ENCODE measurements around the gene HSPA9.

Gene HSPA9

GRCh38 chr5:138542956-138543729 is 32.1 kb downstream of the HSPA9 start, which contains the start of gene ETF1:
Gene ETF1, minus strand, starts transcription at chr5:138543236. Its CDS starts 318 bp downstream, at chr5:138542918.
- peak; percentile 100 for DNase-seq (ENCODE audit: low read depth)
- H3K4me3 ChIP-seq (ENCODE audit: low read depth, low read length), result peak within 1 kb of the TSS; percentile 99
- TF ChIP-seq, protein P1, sequence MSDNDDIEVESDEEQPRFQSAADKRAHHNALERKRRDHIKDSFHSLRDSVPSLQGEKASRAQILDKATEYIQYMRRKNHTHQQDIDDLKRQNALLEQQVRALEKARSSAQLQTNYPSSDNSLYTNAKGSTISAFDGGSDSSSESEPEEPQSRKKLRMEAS (IDR thresholded peaks at IDR 0.05; ENCODE audit: low read depth, low read length), result peak; percentile 78
- TF ChIP-seq POLR2A (IDR thresholded peaks at IDR 0.05; ENCODE audit: extremely low read depth, insufficient read length) (peak; percentile 66), MYC (IDR thresholded peaks at IDR 0.05; ENCODE audit: low read depth, low read length) (peak; percentile 63), CTCF (IDR thresholded peaks at IDR 0.05; ENCODE audit: low read depth, low read length) (no peak)

DNA sequence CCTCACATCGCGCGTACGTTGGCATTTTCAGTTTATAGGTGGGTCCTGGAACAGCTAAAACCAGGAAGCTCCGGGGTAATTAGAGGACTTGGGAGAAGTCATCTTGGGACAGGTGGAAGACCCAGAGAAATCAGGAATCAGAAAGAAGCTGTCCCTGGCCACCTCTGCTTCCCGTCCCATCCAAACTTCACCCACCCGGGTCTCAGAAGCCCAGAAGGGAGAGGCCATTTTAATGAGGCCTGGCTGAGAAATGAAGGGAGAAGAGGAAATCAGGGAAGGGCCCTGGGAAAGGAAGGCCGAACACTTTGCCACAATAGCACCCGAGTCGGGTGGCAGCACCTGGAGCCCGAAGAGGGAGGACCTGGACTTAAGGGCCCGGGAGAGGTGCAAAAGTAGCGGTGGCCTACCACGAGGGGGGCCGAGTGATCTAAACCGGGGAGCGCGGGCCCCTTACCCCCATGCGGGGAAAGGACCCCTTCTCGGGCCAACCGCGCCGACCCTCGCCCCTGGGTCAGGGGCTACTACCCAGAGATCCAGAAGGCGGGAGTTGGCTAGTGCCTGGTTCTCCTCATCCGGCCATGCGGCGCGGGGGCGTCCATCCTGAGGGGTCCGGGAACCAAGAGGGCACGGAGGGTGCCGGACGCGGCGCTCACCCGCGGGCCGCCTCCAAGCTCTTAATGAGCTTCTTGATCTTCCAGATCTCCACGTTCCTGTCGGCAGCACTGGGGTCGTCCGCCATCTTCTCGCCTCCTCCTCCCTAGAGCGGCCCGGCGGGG is 32.8 kb downstream of the HSPA9 start:
- TF ChIP-seq MYC (IDR thresholded peaks at IDR 0.05; ENCODE audit: low read depth, low read length) (peak; percentile 1; the same call in 1 of the 2 replicates), CTCF (IDR thresholded peaks at IDR 0.05; ENCODE audit: low read depth, low read length) (no peak)
- peak; percentile 43 for DNase-seq (ENCODE audit: low read depth)
- H3K4me3 ChIP-seq (ENCODE audit: low read depth, low read length), result peak overlapping the region; percentile 91

- DNase-seq (ENCODE audit: low read depth), result no peak
- TF ChIP-seq CTCF (IDR thresholded peaks at IDR 0.05; ENCODE audit: low read depth, low read length) (no peak), POLR2A (IDR thresholded peaks at IDR 0.05; ENCODE audit: extremely low read depth, insufficient read length) (no peak), MYC (IDR thresholded peaks at IDR 0.05; ENCODE audit: low read depth, low read length) (no peak)
- TF ChIP-seq, protein P1 (IDR thresholded peaks at IDR 0.05; ENCODE audit: low read depth, low read length), result no peak
- peak overlapping the region; percentile 91 for H3K4me3 ChIP-seq (ENCODE audit: low read depth, low read length)
These were observed 33.6 kb downstream of the HSPA9 start for GRCh38 chr5:138541511-138542179.

DNA sequence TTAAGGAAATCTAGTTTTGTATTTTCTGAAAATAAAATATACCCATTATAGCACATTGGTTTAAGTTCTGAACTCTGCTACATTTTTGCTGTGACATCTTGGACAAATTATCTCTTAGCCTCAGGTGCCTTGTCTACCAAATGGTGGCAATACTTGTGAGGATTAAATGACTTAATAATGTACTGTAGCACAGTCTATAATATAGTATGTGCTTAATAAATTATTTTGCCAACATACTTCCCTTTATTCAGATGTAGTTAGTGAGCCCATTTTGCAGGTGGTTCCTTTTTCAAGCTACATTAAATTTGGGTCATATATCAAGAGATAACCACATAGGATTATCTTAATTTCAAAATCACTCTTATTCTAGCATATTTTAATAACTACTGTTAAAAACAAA is 35.4 kb downstream of the HSPA9 start:
- TF ChIP-seq, protein P1 (IDR thresholded peaks at IDR 0.05; ENCODE audit: low read depth, low read length), result no peak
- no peak for TF ChIP-seq CTCF (IDR thresholded peaks at IDR 0.05; ENCODE audit: low read depth, low read length)
- no peak for TF ChIP-seq POLR2A (IDR thresholded peaks at IDR 0.05; ENCODE audit: extremely low read depth, insufficient read length)
- TF ChIP-seq MYC (IDR thresholded peaks at IDR 0.05; ENCODE audit: low read depth, low read length), result no peak
- DNase-seq (ENCODE audit: low read depth), result no peak
- H3K4me3 ChIP-seq (ENCODE audit: low read depth, low read length), result peak overlapping the region; percentile 91

GRCh38 chr5:138538943-138539627 is 36.1 kb downstream of the HSPA9 start:
- no peak for TF ChIP-seq MYC (IDR thresholded peaks at IDR 0.05; ENCODE audit: low read depth, low read length)
- TF ChIP-seq, protein P1 (IDR thresholded peaks at IDR 0.05; ENCODE audit: low read depth, low read length), result no peak
- TF ChIP-seq POLR2A (IDR thresholded peaks at IDR 0.05; ENCODE audit: extremely low read depth, insufficient read length), result no peak
- TF ChIP-seq CTCF (IDR thresholded peaks at IDR 0.05; ENCODE audit: low read depth, low read length), result no peak
- no peak for DNase-seq (ENCODE audit: low read depth)
- H3K4me3 ChIP-seq (ENCODE audit: low read depth, low read length), result peak overlapping the region; percentile 91
